Activated naive CD4-positive, alpha-beta T cell treated with anti-CD3 and anti-CD28 coated beads, Interleukin-2, amount 10 ng/mL, durations not matched to agents 7 days and 5 days (primary cell): ENCODE results near the gene PLS3.

Experiments used
- CTCF ChIA-PET: fragments of 350-600 bp; sonication (Branson Sonifier 250); formaldehyde crosslinking; loops from one replicate; lab custom pipeline; 2021; ENCODE audit warnings: antibody characterized with exemption; lab: Charles Lee
- DNase-seq: peaks from one replicate; pipeline ENCODE4 v3.0.0-alpha.2; 2020
- H3K27ac Mint-ChIP-seq: one replicate; pipeline ENCODE4 v1.8.0; 2021; ENCODE audit warnings: mild to moderate bottlenecking, moderate library complexity, mixed read lengths
- H3K27me3 Mint-ChIP-seq: one replicate; pipeline ENCODE4 v1.8.0; 2021; ENCODE audit warnings: mild to moderate bottlenecking, mixed read lengths
- H3K36me3 Mint-ChIP-seq: one replicate; pipeline ENCODE4 v1.8.0; 2021; ENCODE audit warnings: mixed read lengths
- H3K4me1 Mint-ChIP-seq: one replicate; pipeline ENCODE4 v1.8.0; 2021; ENCODE audit warnings: mixed read lengths
- H3K4me3 Mint-ChIP-seq: one replicate; pipeline ENCODE4 v1.8.0; 2021; ENCODE audit warnings: mild to moderate bottlenecking, moderate library complexity, mixed read lengths
- H3K9me3 Mint-ChIP-seq: one replicate; pipeline ENCODE4 v1.8.0; 2021; ENCODE audit warnings: mixed read lengths

The PLS3 gene

GRCh38 chrX:115559672-115560071 lies 1.3 kb upstream of the PLS3 start:
- H3K27ac Mint-ChIP-seq: no peak overlapping the region
- H3K4me3 Mint-ChIP-seq: no peak overlapping the region
- CTCF ChIA-PET: no interaction called here
- no peak for DNase-seq
- H3K27me3 Mint-ChIP-seq: peaks cover 32% of the 10 kb centered on the region
- no peaks in the 10 kb centered on the region for H3K36me3 Mint-ChIP-seq
- no peaks in the 10 kb centered on the region for H3K9me3 Mint-ChIP-seq
- H3K4me1 Mint-ChIP-seq: no peaks in the 10 kb centered on the region

- no peak for DNase-seq
- no peaks in the 10 kb centered on the region for H3K4me1 Mint-ChIP-seq
- H3K9me3 Mint-ChIP-seq: no peaks in the 10 kb centered on the region
- H3K36me3 Mint-ChIP-seq: no peaks in the 10 kb centered on the region
- CTCF ChIA-PET: no interaction called here
- H3K4me3 Mint-ChIP-seq: no peak overlapping the region
- no peak overlapping the region for H3K27ac Mint-ChIP-seq
- H3K27me3 Mint-ChIP-seq: peaks cover 32% of the 10 kb centered on the region
Measured at GRCh38 chrX:115560211-115560977, 580 bp upstream of the PLS3 start.

- CTCF ChIA-PET: no interaction called here
- H3K4me3 Mint-ChIP-seq: no peak overlapping the region
- H3K36me3 Mint-ChIP-seq: no peaks in the 10 kb centered on the region
- H3K27ac Mint-ChIP-seq: no peak overlapping the region
- peaks cover 32% of the 10 kb centered on the region for H3K27me3 Mint-ChIP-seq
- DNase-seq: no peak
- no peaks in the 10 kb centered on the region for H3K4me1 Mint-ChIP-seq
- H3K9me3 Mint-ChIP-seq: no peaks in the 10 kb centered on the region
Measured at GRCh38 chrX:115561605-115562479, 868 bp downstream of the PLS3 start.

- Mint-ChIP-seq H3K9me3 (no peaks in the 10 kb centered on the region), H3K4me1 (no peaks in the 10 kb centered on the region), H3K27ac (no peak overlapping the region), H3K4me3 (no peak overlapping the region), H3K36me3 (no peaks in the 10 kb centered on the region), H3K27me3 (peaks cover 32% of the 10 kb centered on the region)
- CTCF ChIA-PET: no interaction called here
- no peak for DNase-seq
Measured at GRCh38 chrX:115562480-115562847, 1.5 kb downstream of the PLS3 start.

- CTCF ChIA-PET: no interaction called here
- no peaks in the 10 kb centered on the region for H3K9me3 Mint-ChIP-seq
- peaks cover 28% of the 10 kb centered on the region for H3K27me3 Mint-ChIP-seq
- H3K36me3 Mint-ChIP-seq: no peaks in the 10 kb centered on the region
- no peak overlapping the region for H3K27ac Mint-ChIP-seq
- no peak for DNase-seq
- H3K4me1 Mint-ChIP-seq: no peaks in the 10 kb centered on the region
- no peak overlapping the region for H3K4me3 Mint-ChIP-seq
Measured at GRCh38 chrX:115563633-115564162, 2.7 kb downstream of the PLS3 start.

- Mint-ChIP-seq H3K27ac (no peak overlapping the region), H3K9me3 (no peaks in the 10 kb centered on the region), H3K4me3 (no peak overlapping the region), H3K36me3 (no peaks in the 10 kb centered on the region), H3K4me1 (no peaks in the 10 kb centered on the region), H3K27me3 (peaks cover 28% of the 10 kb centered on the region)
- CTCF ChIA-PET: no interaction called here
- DNase-seq: no peak
Measured at GRCh38 chrX:115564243-115564642, 3.3 kb downstream of the PLS3 start.

GRCh38 chrX:115565888-115566287 lies 4.9 kb downstream of the PLS3 start:
- no peak for DNase-seq
- Mint-ChIP-seq H3K27ac (no peak overlapping the region), H3K4me3 (no peak overlapping the region), H3K4me1 (no peaks in the 10 kb centered on the region), H3K9me3 (no peaks in the 10 kb centered on the region), H3K27me3 (peaks cover 19% of the 10 kb centered on the region), H3K36me3 (no peaks in the 10 kb centered on the region)
- CTCF ChIA-PET: no interaction called here

GRCh38 chrX:115571712-115572111 lies 10.7 kb downstream of the PLS3 start:
- CTCF ChIA-PET: no interaction called here
- no peak overlapping the region for H3K27ac Mint-ChIP-seq
- DNase-seq: no peak
- H3K4me1 Mint-ChIP-seq: no peaks in the 10 kb centered on the region
- H3K27me3 Mint-ChIP-seq: no peaks in the 10 kb centered on the region
- no peaks in the 10 kb centered on the region for H3K9me3 Mint-ChIP-seq
- H3K4me3 Mint-ChIP-seq: no peak overlapping the region
- no peaks in the 10 kb centered on the region for H3K36me3 Mint-ChIP-seq

GRCh38 chrX:115573185-115573584 lies 12.2 kb downstream of the PLS3 start:
- Mint-ChIP-seq H3K27me3 (no peaks in the 10 kb centered on the region), H3K4me1 (no peaks in the 10 kb centered on the region), H3K36me3 (no peaks in the 10 kb centered on the region), H3K27ac (no peak overlapping the region), H3K9me3 (no peaks in the 10 kb centered on the region), H3K4me3 (no peak overlapping the region)
- CTCF ChIA-PET: no interaction called here
- no peak for DNase-seq

- H3K36me3 Mint-ChIP-seq: no peaks in the 10 kb centered on the region
- CTCF ChIA-PET: no interaction called here
- no peaks in the 10 kb centered on the region for H3K27me3 Mint-ChIP-seq
- H3K9me3 Mint-ChIP-seq: no peaks in the 10 kb centered on the region
- no peak overlapping the region for H3K27ac Mint-ChIP-seq
- DNase-seq: no peak
- no peak overlapping the region for H3K4me3 Mint-ChIP-seq
- H3K4me1 Mint-ChIP-seq: no peaks in the 10 kb centered on the region
Measured at GRCh38 chrX:115576676-115577075, 15.7 kb downstream of the PLS3 start.

- H3K36me3 Mint-ChIP-seq: no peaks in the 10 kb centered on the region
- no peaks in the 10 kb centered on the region for H3K4me1 Mint-ChIP-seq
- DNase-seq: no peak
- CTCF ChIA-PET: no interaction called here
- no peaks in the 10 kb centered on the region for H3K27me3 Mint-ChIP-seq
- H3K9me3 Mint-ChIP-seq: no peaks in the 10 kb centered on the region
- H3K27ac Mint-ChIP-seq: no peak overlapping the region
- no peak overlapping the region for H3K4me3 Mint-ChIP-seq
Measured at GRCh38 chrX:115579327-115579726, 18.4 kb downstream of the PLS3 start.

GRCh38 chrX:115579786-115580294 lies 18.9 kb downstream of the PLS3 start:
- H3K36me3 Mint-ChIP-seq: no peaks in the 10 kb centered on the region
- CTCF ChIA-PET: interaction anchor here (0.6 kb wide), 1 partner anchor 17 kb away, joined by 3 read pairs; no protein-coding TSS in a partner anchor
- no peak overlapping the region for H3K4me3 Mint-ChIP-seq
- no peaks in the 10 kb centered on the region for H3K9me3 Mint-ChIP-seq
- no peaks in the 10 kb centered on the region for H3K27me3 Mint-ChIP-seq
- no peaks in the 10 kb centered on the region for H3K4me1 Mint-ChIP-seq
- no peak for DNase-seq
- no peak overlapping the region for H3K27ac Mint-ChIP-seq

GRCh38 chrX:115581759-115582615 lies 21.0 kb downstream of the PLS3 start:
- no peak overlapping the region for H3K4me3 Mint-ChIP-seq
- CTCF ChIA-PET: no interaction called here
- no peaks in the 10 kb centered on the region for H3K4me1 Mint-ChIP-seq
- no peaks in the 10 kb centered on the region for H3K9me3 Mint-ChIP-seq
- H3K27ac Mint-ChIP-seq: no peak overlapping the region
- no peaks in the 10 kb centered on the region for H3K27me3 Mint-ChIP-seq
- no peak for DNase-seq
- H3K36me3 Mint-ChIP-seq: no peaks in the 10 kb centered on the region
